Renal cortical epithelial cell (primary cell): Measurements from ENCODE around the gene MEG3. TPM values are rescaled to one million over a fixed set of nuclear protein-coding genes. Genes with fewer than 3 reads are reported as not detected.

Experiments used
- DNase-seq: peaks from one replicate; pipeline ENCODE4 v3.0.0-alpha.2; 2011; ENCODE audit warnings: low read depth
- total RNA-seq: library from RNA; depleted of rRNA; stranded (reverse); fragments of >200 nt; gene quantifications from 2 replicates; pipeline ENCODE4 v1.2.3, GENCODE V29; 2014

Gene MEG3
- total RNA-seq, 1 donor from 2014 or later, result 14.3 TPM

- no peak for DNase-seq
Measured at GRCh38 chr14:100880271-100881101, 54.6 kb downstream of the MEG3 start.

GRCh38 chr14:100881211-100882025 is 55.5 kb downstream of the MEG3 start:
- no peak for DNase-seq

GRCh38 chr14:100882026-100882967 is 56.4 kb downstream of the MEG3 start:
- DNase-seq, result no peak

- no peak for DNase-seq
Measured at GRCh38 chr14:100882991-100883788, 57.3 kb downstream of the MEG3 start.

GRCh38 chr14:100883789-100884101 is 57.8 kb downstream of the MEG3 start:
- DNase-seq, result no peak

- no peak for DNase-seq
Measured at GRCh38 chr14:100884456-100884855, 58.5 kb downstream of the MEG3 start.

GRCh38 chr14:100885196-100885595 is 59.3 kb downstream of the MEG3 start:
- DNase-seq, result no peak

GRCh38 chr14:100885617-100886016 is 59.7 kb downstream of the MEG3 start:
- no peak for DNase-seq

- DNase-seq, result no peak
Measured at GRCh38 chr14:100887728-100888335, 61.9 kb downstream of the MEG3 start.

GRCh38 chr14:100888789-100889315 is 62.9 kb downstream of the MEG3 start:
- no peak for DNase-seq

- no peak for DNase-seq
Measured at GRCh38 chr14:100889641-100890040, 63.7 kb downstream of the MEG3 start.

GRCh38 chr14:100890061-100890850 is 64.3 kb downstream of the MEG3 start:
- DNase-seq, result no peak

- DNase-seq, result no peak
Measured at GRCh38 chr14:100891051-100891450, 65.1 kb downstream of the MEG3 start.

GRCh38 chr14:100891501-100892445 is 65.9 kb downstream of the MEG3 start:
- DNase-seq, result no peak

GRCh38 chr14:100892496-100893227 is 66.7 kb downstream of the MEG3 start:
- DNase-seq, result no peak

- DNase-seq, result no peak
Measured at GRCh38 chr14:100893228-100893601, 67.3 kb downstream of the MEG3 start.

GRCh38 chr14:100893760-100894159 is 67.8 kb downstream of the MEG3 start:
- DNase-seq, result no peak

- DNase-seq, result no peak
Measured at GRCh38 chr14:100894416-100894815, 68.5 kb downstream of the MEG3 start.
